ENCODE measurements around the gene SEZ6.

SEZ6 gene

GRCh38 chr17:28970879-28971278, 35.0 kb downstream of the SEZ6 start:
- H3K9me3 ChIP-seq (ENCODE audit: control insufficient read depth, low read length): no peaks in the 10 kb centered on the region
- H3K4me3 ChIP-seq (ENCODE audit: extremely low read depth, insufficient read depth, low read length, poor library complexity, severe bottlenecking): no peak overlapping the region
- no peak overlapping the region for H3K27ac ChIP-seq (ENCODE audit: low read depth, low read length, severe bottlenecking)
- 86 to 87% methylated on average over 6 of the region's 6 CpGs for WGBS, 2 experiments (ENCODE audit: insufficient coverage in 2 of 2)
- H3K36me3 ChIP-seq (ENCODE audit: control insufficient read depth, insufficient read depth, low read length): no peaks in the 10 kb centered on the region
- peaks cover 28% of the 10 kb centered on the region for H3K4me1 ChIP-seq (ENCODE audit: control insufficient read depth, insufficient read depth, low read length, poor library complexity, severe bottlenecking)

- WGBS, 2 experiments (ENCODE audit: insufficient coverage in 2 of 2): 89 to 93% methylated on average over 6 to 8 of the region's 12 CpGs
- H3K4me1 ChIP-seq (ENCODE audit: control insufficient read depth, insufficient read depth, low read length, poor library complexity, severe bottlenecking): peaks cover 28% of the 10 kb centered on the region
- H3K27ac ChIP-seq (ENCODE audit: low read depth, low read length, severe bottlenecking): no peak overlapping the region
- H3K4me3 ChIP-seq (ENCODE audit: extremely low read depth, insufficient read depth, low read length, poor library complexity, severe bottlenecking): no peak overlapping the region
- H3K9me3 ChIP-seq (ENCODE audit: control insufficient read depth, low read length): no peaks in the 10 kb centered on the region
- H3K36me3 ChIP-seq (ENCODE audit: control insufficient read depth, insufficient read depth, low read length): no peaks in the 10 kb centered on the region
Measured at GRCh38 chr17:28969706-28970393, 36.0 kb downstream of the SEZ6 start.

- WGBS, 2 experiments (ENCODE audit: insufficient coverage in 2 of 2): 33 to 43% methylated on average over 1 of the region's 2 CpGs
- Histone ChIP-seq H3K9me3 (ENCODE audit: control insufficient read depth, low read length) (no peaks in the 10 kb centered on the region), H3K4me3 (ENCODE audit: extremely low read depth, insufficient read depth, low read length, poor library complexity, severe bottlenecking) (no peak overlapping the region), H3K4me1 (ENCODE audit: control insufficient read depth, insufficient read depth, low read length, poor library complexity, severe bottlenecking) (peaks cover 35% of the 10 kb centered on the region), H3K27ac (ENCODE audit: low read depth, low read length, severe bottlenecking) (no peak overlapping the region), H3K36me3 (ENCODE audit: control insufficient read depth, insufficient read depth, low read length) (no peaks in the 10 kb centered on the region)
Measured at GRCh38 chr17:28968914-28969295, 36.9 kb downstream of the SEZ6 start.

GRCh38 chr17:28968231-28968913, 37.5 kb downstream of the SEZ6 start:
- Histone ChIP-seq H3K9me3 (ENCODE audit: control insufficient read depth, low read length) (no peaks in the 10 kb centered on the region), H3K4me3 (ENCODE audit: extremely low read depth, insufficient read depth, low read length, poor library complexity, severe bottlenecking) (no peak overlapping the region), H3K36me3 (ENCODE audit: control insufficient read depth, insufficient read depth, low read length) (no peaks in the 10 kb centered on the region), H3K27ac (ENCODE audit: low read depth, low read length, severe bottlenecking) (no peak overlapping the region), H3K4me1 (ENCODE audit: control insufficient read depth, insufficient read depth, low read length, poor library complexity, severe bottlenecking) (peaks cover 35% of the 10 kb centered on the region)
- WGBS, 2 experiments (ENCODE audit: insufficient coverage in 2 of 2): 49 to 54% methylated on average over 2 to 5 of the region's 10 CpGs

- Histone ChIP-seq H3K4me1 (ENCODE audit: control insufficient read depth, insufficient read depth, low read length, poor library complexity, severe bottlenecking) (peaks cover 27% of the 10 kb centered on the region), H3K4me3 (ENCODE audit: extremely low read depth, insufficient read depth, low read length, poor library complexity, severe bottlenecking) (no peak overlapping the region), H3K36me3 (ENCODE audit: control insufficient read depth, insufficient read depth, low read length) (no peaks in the 10 kb centered on the region), H3K9me3 (ENCODE audit: control insufficient read depth, low read length) (no peaks in the 10 kb centered on the region), H3K27ac (ENCODE audit: low read depth, low read length, severe bottlenecking) (no peak overlapping the region)
- 63 to 72% methylated on average over 3 to 6 of the region's 7 CpGs for WGBS, 2 experiments (ENCODE audit: insufficient coverage in 2 of 2)
Measured at GRCh38 chr17:28967221-28968135, 38.4 kb downstream of the SEZ6 start.

- Histone ChIP-seq H3K4me3 (ENCODE audit: extremely low read depth, insufficient read depth, low read length, poor library complexity, severe bottlenecking) (no peak overlapping the region), H3K27ac (ENCODE audit: low read depth, low read length, severe bottlenecking) (no peak overlapping the region), H3K4me1 (ENCODE audit: control insufficient read depth, insufficient read depth, low read length, poor library complexity, severe bottlenecking) (peaks cover 16% of the 10 kb centered on the region), H3K36me3 (ENCODE audit: control insufficient read depth, insufficient read depth, low read length) (no peaks in the 10 kb centered on the region), H3K9me3 (ENCODE audit: control insufficient read depth, low read length) (no peaks in the 10 kb centered on the region)
- WGBS, 2 experiments (ENCODE audit: insufficient coverage in 2 of 2): 85 to 86% methylated on average over 4 to 7 of the region's 8 CpGs
Measured at GRCh38 chr17:28963841-28964240, 42.0 kb downstream of the SEZ6 start.

- H3K27ac ChIP-seq (ENCODE audit: low read depth, low read length, severe bottlenecking): no peak overlapping the region
- H3K9me3 ChIP-seq (ENCODE audit: control insufficient read depth, low read length): no peaks in the 10 kb centered on the region
- 36 to 75% methylated on average over 1 to 3 of the region's 6 CpGs for WGBS, 2 experiments (ENCODE audit: insufficient coverage in 2 of 2)
- no peaks in the 10 kb centered on the region for H3K36me3 ChIP-seq (ENCODE audit: control insufficient read depth, insufficient read depth, low read length)
- H3K4me1 ChIP-seq (ENCODE audit: control insufficient read depth, insufficient read depth, low read length, poor library complexity, severe bottlenecking): peaks cover 9% of the 10 kb centered on the region
- no peak overlapping the region for H3K4me3 ChIP-seq (ENCODE audit: extremely low read depth, insufficient read depth, low read length, poor library complexity, severe bottlenecking)
Measured at GRCh38 chr17:28963055-28963611, 42.7 kb downstream of the SEZ6 start.

GRCh38 chr17:28961391-28961790, 44.4 kb downstream of the SEZ6 start:
- no peak overlapping the region for H3K27ac ChIP-seq (ENCODE audit: low read depth, low read length, severe bottlenecking)
- 83 to 84% methylated on average over 5 to 7 of the region's 7 CpGs for WGBS, 2 experiments (ENCODE audit: insufficient coverage in 2 of 2)
- H3K4me1 ChIP-seq (ENCODE audit: control insufficient read depth, insufficient read depth, low read length, poor library complexity, severe bottlenecking): peaks cover 7% of the 10 kb centered on the region
- H3K4me3 ChIP-seq (ENCODE audit: extremely low read depth, insufficient read depth, low read length, poor library complexity, severe bottlenecking): no peak overlapping the region
- H3K36me3 ChIP-seq (ENCODE audit: control insufficient read depth, insufficient read depth, low read length): no peaks in the 10 kb centered on the region
- H3K9me3 ChIP-seq (ENCODE audit: control insufficient read depth, low read length): no peaks in the 10 kb centered on the region

GRCh38 chr17:28960256-28961061, 45.4 kb downstream of the SEZ6 start:
- Histone ChIP-seq H3K36me3 (ENCODE audit: control insufficient read depth, insufficient read depth, low read length) (no peaks in the 10 kb centered on the region), H3K27ac (ENCODE audit: low read depth, low read length, severe bottlenecking) (no peak overlapping the region), H3K9me3 (ENCODE audit: control insufficient read depth, low read length) (no peaks in the 10 kb centered on the region), H3K4me3 (ENCODE audit: extremely low read depth, insufficient read depth, low read length, poor library complexity, severe bottlenecking) (no peak overlapping the region), H3K4me1 (ENCODE audit: control insufficient read depth, insufficient read depth, low read length, poor library complexity, severe bottlenecking) (peaks cover 7% of the 10 kb centered on the region)
- WGBS, 2 experiments (ENCODE audit: insufficient coverage in 2 of 2): 94 to 96% methylated on average over 16 of the region's 18 CpGs

- WGBS, 2 experiments (ENCODE audit: insufficient coverage in 2 of 2): 90 to 91% methylated on average over 9 of the region's 9 CpGs
- Histone ChIP-seq H3K27ac (ENCODE audit: low read depth, low read length, severe bottlenecking) (no peak overlapping the region), H3K4me1 (ENCODE audit: control insufficient read depth, insufficient read depth, low read length, poor library complexity, severe bottlenecking) (peaks cover 4% of the 10 kb centered on the region), H3K36me3 (ENCODE audit: control insufficient read depth, insufficient read depth, low read length) (no peaks in the 10 kb centered on the region), H3K9me3 (ENCODE audit: control insufficient read depth, low read length) (no peaks in the 10 kb centered on the region), H3K4me3 (ENCODE audit: extremely low read depth, insufficient read depth, low read length, poor library complexity, severe bottlenecking) (no peak overlapping the region)
Measured at GRCh38 chr17:28959471-28959871, 46.4 kb downstream of the SEZ6 start.

Data from mesodermal cell (in vitro differentiated cells).